ENCODE measurements around the gene TMEM179.

DNA sequence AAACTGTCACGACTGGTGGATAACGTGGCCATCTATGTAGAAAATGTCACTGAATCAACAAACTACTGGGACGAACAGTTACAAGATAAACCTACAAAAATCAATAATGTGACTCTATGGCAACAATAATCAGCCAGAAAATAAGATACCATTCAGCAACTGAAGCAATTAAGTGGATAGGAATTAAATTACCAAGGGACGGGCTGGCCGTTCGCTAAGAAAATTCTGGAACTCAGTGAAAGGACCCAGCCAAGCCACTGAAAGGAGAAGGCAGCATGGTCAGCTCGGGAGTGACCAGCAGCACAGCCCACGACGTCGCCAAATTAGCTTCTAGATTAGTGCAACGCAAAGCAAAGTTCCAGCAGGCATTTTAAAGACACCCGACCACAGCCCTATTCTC lies 33.6 kb upstream of the TMEM179 start:
- TF ChIP-seq POLR2A (IDR thresholded peaks at IDR 0.05): no peak
- TF ChIP-seq, protein P1, sequence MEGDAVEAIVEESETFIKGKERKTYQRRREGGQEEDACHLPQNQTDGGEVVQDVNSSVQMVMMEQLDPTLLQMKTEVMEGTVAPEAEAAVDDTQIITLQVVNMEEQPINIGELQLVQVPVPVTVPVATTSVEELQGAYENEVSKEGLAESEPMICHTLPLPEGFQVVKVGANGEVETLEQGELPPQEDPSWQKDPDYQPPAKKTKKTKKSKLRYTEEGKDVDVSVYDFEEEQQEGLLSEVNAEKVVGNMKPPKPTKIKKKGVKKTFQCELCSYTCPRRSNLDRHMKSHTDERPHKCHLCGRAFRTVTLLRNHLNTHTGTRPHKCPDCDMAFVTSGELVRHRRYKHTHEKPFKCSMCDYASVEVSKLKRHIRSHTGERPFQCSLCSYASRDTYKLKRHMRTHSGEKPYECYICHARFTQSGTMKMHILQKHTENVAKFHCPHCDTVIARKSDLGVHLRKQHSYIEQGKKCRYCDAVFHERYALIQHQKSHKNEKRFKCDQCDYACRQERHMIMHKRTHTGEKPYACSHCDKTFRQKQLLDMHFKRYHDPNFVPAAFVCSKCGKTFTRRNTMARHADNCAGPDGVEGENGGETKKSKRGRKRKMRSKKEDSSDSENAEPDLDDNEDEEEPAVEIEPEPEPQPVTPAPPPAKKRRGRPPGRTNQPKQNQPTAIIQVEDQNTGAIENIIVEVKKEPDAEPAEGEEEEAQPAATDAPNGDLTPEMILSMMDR (IDR thresholded peaks at IDR 0.05): no peak
